ENCODE measurements around the gene NCS1.

The NCS1 gene

GRCh38 chr9:130172161-130172857 is at the start of gene NCS1:
Gene NCS1, plus strand, starts transcription at chr9:130172404. Its CDS starts 260 bp downstream, at chr9:130172664.
- DNase-seq (ENCODE audit: low spot score): peak; percentile 23

- DNase-seq (ENCODE audit: low spot score): no peak
Observed at GRCh38 chr9:130122456-130122855, 49.7 kb upstream of the NCS1 start.

DNA sequence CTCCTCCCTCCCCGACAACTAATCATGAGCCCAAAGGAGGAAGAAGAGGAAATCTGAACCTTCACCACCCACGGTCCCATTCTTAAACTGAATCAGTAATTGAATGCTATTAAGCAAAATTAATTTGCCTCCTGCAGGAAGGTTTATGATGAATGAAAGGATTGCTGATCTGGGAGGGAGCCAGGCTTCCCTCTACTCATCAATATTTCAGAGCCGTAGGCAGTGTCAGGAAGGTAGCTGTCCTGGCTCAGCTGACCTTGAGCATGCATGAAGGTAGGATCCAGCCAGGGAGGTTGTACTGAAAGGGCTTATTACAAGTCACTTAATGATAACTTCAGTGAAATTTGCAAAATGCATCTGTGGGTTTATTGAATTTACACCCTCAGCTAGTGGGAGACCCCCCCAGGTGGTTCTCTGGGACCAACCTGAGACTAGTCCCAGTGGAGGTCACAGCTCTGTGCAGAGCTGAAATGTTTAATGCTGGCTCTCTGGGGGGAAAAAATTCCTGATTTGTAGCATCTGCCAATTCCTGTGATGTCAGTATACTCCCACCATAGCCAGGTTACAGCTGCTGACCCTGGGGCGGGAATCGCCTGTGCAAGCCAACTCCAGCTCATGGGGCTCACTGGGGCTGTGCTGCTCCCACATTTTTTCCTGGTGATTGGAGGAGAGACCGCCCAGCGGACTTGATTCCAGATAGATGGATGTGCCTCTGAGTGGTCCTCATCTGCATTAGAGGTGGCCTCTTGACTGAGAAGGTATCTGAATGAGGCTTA is 47.9 kb upstream of the NCS1 start:
- no peak for DNase-seq (ENCODE audit: low spot score)

- no peak for DNase-seq (ENCODE audit: low spot score)
Observed at GRCh38 chr9:130126721-130127433, 45.3 kb upstream of the NCS1 start.

DNA sequence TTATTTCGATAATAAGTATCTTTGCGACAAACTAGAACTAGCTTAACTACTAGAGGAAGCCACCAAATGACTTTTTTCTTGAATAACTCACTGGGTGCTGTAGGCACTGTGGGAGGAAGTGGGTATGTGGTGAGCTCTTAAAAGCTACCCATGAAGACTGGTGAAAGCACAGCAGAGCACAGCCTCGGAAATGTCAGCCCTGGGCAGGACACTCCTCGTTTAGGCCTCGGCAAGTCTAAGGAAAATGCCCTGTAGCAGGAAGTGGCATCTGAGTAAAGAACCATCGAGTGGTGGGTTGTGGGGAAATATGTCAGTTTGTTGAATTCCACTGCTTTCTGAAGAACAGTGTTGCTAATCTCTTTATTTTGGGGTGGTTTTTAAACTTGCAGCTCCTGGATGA is 44.0 kb upstream of the NCS1 start:
- peak; percentile 85 for DNase-seq (ENCODE audit: low spot score)

DNA sequence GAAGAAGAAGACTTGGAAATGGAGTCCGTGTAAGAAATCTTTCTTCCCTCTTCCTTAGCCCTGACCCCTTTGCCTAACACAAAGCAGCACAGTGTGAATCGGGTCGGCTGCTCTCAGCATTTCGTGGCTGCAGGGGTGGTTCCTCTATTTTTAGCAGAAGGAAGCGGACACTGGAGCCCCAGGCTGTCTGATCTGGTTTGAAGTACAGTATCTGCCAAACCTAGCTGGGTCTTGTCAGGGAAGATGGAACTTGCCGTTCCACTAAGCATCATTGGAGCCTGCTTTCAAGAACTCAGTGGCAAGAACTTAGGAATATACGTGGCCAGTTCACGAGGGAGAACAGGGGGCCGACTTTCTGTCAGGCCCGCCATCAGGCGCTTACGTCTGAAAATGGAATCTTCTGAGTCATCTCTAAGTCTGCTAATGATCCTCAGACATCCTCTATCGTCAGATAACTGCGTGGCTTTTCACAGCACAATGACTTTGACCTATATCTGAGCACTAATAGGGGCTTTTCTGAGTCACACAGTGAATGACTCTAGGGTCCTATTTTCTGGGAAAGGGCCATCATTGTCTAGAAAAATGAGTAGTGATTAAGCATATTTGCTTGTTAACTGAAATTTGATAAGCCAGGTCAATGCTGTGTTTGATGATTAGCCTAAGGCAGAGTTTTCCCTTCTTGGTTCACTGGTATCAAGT is 43.3 kb upstream of the NCS1 start:
- peak; percentile 88 for DNase-seq (ENCODE audit: low spot score)

DNA sequence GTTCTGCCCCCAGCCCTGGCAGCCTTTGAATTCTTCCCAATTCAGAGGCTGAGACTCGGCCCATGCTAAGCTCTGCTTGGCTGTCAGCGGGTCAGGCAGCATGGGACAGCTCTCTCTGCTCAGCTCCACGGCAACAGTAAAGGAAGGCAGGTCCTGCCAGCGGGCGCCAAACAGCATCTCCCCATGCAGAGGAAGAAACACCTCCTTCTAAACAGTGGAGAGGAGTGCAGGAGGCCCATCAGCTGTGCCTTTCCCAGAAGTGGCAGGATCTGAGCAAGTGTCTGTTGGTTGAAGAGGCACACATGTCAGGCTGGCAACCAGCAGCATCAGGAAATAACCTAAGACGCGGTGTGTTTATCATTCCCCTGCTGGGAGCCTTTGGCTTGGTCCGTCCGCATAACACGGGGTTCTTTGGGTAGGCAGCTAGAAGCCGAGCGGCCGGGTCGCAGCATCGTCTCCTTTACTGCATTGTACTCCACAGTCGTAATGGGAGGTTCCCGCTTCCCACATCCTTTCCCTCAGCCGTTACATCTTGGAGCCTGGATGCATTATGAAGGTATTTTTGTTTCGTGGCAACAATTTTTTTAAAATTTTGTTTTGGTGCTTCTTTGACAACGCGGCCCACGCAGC is 42.7 kb upstream of the NCS1 start:
- no peak for DNase-seq (ENCODE audit: low spot score)

GRCh38 chr9:130132746-130133145 is 39.5 kb upstream of the NCS1 start:
- no peak for DNase-seq (ENCODE audit: low spot score)

DNA sequence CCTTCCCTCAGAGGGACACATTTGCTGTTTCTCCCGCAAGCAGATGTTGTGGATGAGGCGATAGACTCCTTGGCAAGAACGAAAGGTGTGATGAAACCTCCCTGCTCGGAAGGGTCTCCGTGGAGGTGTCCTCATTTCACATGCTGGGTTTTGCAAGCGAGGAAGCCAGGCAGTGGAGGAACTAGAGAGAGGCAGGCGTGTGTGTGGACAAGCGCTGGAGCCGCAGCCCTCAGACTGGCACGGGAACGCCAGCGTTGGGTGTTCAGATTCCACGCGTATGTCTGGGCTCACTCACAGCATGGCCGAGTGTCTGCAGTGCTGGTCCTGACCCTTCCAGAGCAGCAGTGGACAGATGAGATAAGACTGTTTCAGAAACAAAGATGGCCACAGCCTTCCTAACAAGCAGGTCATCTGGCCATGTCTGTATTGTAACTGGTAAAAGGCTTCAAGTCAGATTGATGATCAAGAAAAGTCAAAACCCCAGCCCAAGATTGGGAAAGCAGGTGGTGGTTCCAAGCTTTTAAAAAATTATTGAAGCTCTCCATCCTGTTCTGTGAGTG is 35.0 kb upstream of the NCS1 start:
- DNase-seq (ENCODE audit: low spot score): no peak

- DNase-seq (ENCODE audit: low spot score): no peak
Observed at GRCh38 chr9:130137641-130138081, 34.5 kb upstream of the NCS1 start.

- no peak for DNase-seq (ENCODE audit: low spot score)
Observed at GRCh38 chr9:130138171-130138653, 34.0 kb upstream of the NCS1 start.

DNA sequence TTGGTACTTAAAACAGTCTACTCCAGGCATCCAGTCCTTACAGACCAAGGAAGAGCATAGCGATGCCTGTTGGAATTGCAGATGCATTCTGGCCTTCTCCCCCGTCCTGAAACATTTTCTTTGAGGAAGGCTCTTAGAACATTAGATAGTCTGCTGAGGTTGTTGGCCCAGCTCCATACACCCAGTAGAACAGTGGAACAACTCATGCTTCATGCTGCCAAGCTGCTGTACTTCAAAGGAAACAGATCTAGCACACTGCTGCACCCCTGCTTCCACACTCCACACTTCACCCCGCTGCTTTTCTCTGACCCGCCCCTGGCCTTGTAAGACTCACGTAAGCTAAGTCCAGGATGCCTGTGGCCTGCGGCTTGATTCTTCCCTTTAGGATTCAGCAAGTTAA is 33.4 kb upstream of the NCS1 start:
- DNase-seq (ENCODE audit: low spot score): no peak

- no peak for DNase-seq (ENCODE audit: low spot score)
Observed at GRCh38 chr9:130139251-130139650, 33.0 kb upstream of the NCS1 start.

DNA sequence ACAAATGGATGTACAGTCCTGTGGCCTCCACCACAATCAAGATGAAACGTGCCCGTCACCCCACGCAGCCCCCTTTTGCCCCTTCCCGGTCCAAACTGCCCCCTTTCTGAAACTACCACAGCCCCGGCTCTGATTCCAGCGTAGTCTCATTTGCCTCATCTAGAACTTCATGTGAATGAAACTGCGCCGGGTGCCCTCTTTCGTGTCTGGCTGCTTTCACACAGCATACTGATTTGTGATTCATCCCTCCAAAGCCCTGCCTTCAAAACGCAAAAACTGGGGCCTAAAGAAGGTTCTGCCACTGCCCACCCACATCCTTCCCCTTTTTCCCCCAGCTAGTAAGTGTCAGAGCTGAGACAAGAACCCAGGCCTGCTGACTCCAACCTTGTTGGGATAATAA is 31.5 kb upstream of the NCS1 start:
- no peak for DNase-seq (ENCODE audit: low spot score)

GRCh38 chr9:130142056-130142455 is 30.1 kb upstream of the NCS1 start:
- DNase-seq (ENCODE audit: low spot score): no peak

DNA sequence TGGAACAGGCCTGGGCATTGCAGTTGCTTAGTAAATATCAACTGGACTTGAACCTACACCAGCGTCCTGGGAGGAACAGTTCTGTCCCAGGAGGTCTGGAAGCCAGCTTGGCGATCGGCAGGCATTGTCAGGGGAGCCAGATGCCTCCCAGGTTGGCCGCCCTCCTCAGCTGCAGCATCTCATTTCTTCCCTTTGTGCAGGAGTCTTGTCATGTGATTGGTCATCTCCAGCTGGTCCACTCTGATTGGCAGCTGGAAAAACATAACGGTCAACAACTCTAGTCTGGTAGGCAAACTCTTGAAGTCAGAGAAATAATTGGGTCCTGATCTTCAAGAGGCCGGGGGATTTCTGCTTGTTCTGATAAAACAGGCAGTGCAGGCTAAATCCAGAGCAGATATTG is 29.6 kb upstream of the NCS1 start:
- DNase-seq (ENCODE audit: low spot score): no peak

- no peak for DNase-seq (ENCODE audit: low spot score)
Observed at GRCh38 chr9:130143279-130143893, 28.8 kb upstream of the NCS1 start.

GRCh38 chr9:130143958-130144366 is 28.2 kb upstream of the NCS1 start:
- no peak for DNase-seq (ENCODE audit: low spot score)

GRCh38 chr9:130144703-130145102 is 27.5 kb upstream of the NCS1 start:
- no peak for DNase-seq (ENCODE audit: low spot score)

GRCh38 chr9:130145658-130146057 is 26.5 kb upstream of the NCS1 start:
- DNase-seq (ENCODE audit: low spot score): no peak

- no peak for DNase-seq (ENCODE audit: low spot score)
Observed at GRCh38 chr9:130147198-130147597, 25.0 kb upstream of the NCS1 start.
